OCI-LY7 (cell line): ENCODE measurements around the gene SAPCD1. TPM values are rescaled to one million over a fixed set of nuclear protein-coding genes. Genes with fewer than 3 reads are reported as not detected.

Experiments
- Bru-seq: library from RNA; stranded (reverse); fragments of 400-500 nt; gene quantifications from one replicate; lab custom pipeline; 2021; lab: Mats Ljungman, UMichigan
- BruChase-seq, 2 experiments: library from RNA; stranded (reverse); fragments of 400-500 nt; gene quantifications; one replicate each; lab custom pipeline; 2021; lab: Mats Ljungman, UMichigan
- BruUV-seq: library from RNA; stranded (reverse); fragments of 400-500 nt; replicated peaks from 2 replicates; lab custom pipeline; 2021; lab: Mats Ljungman, UMichigan
- CTCF ChIA-PET: fragments of 300-600 bp; sonication (Branson Sonifier 250); formaldehyde crosslinking; loops from one replicate; lab custom pipeline; 2022; ENCODE audit warnings: antibody characterized with exemption; ENCODE audit not compliant: unreplicated experiment; lab: Charles Lee
- POLR2A ChIA-PET: fragments of 300-600 bp; sonication (Branson Sonifier 250); formaldehyde crosslinking; loops from one replicate; lab custom pipeline; 2022; ENCODE audit warnings: antibody characterized with exemption; lab: Charles Lee
- DNase-seq: peaks from one replicate; pipeline ENCODE4 v3.0.0-alpha.2; 2015; ENCODE audit warnings: low spot score
- H2AFZ ChIP-seq: fragments of 200-600 bp; sonication (generic), shearing (Covaris generic); 2 replicates; pipeline ENCODE4 v1.6.1; 2014; ENCODE audit warnings: mild to moderate bottlenecking, antibody characterized with exemption, low read length, moderate library complexity
- H3K27ac ChIP-seq: fragments of 200-600 bp; sonication (generic); 2 replicates; pipeline ENCODE4 v1.5.1; 2014; ENCODE audit warnings: mixed run types, low read depth, mild to moderate bottlenecking, moderate library complexity, low read length, inconsistent platforms; ENCODE audit not compliant: poor library complexity, severe bottlenecking
- H3K36me3 ChIP-seq: fragments of 200-600 bp; sonication (generic); 2 replicates; pipeline ENCODE4 v1.6.1; 2014; ENCODE audit warnings: mild to moderate bottlenecking, antibody characterized with exemption, low read length, moderate library complexity, mixed read lengths; ENCODE audit not compliant: insufficient read depth
- H3K4me1 ChIP-seq: fragments of 200-600 bp; sonication (generic); 2 replicates; pipeline ENCODE4 v1.5.1; 2014; ENCODE audit warnings: mild to moderate bottlenecking, low read length; ENCODE audit not compliant: insufficient read depth, poor library complexity, severe bottlenecking
- H3K4me2 ChIP-seq: fragments of 200-600 bp; sonication (generic); 2 replicates; pipeline ENCODE4 v1.6.1; 2014; ENCODE audit warnings: mild to moderate bottlenecking, low read length
- H3K4me3 ChIP-seq: fragments of 200-600 bp; sonication (generic); 2 replicates; pipeline ENCODE4 v1.5.1; 2014; ENCODE audit warnings: mild to moderate bottlenecking, low read depth, low read length; ENCODE audit not compliant: poor library complexity, severe bottlenecking
- H3K79me2 ChIP-seq: fragments of 200-600 bp; sonication (generic); 2 replicates; pipeline ENCODE4 v1.6.1; 2016; ENCODE audit warnings: low read depth, mild to moderate bottlenecking, low read length, moderate library complexity, mixed read lengths; ENCODE audit not compliant: insufficient read depth
- H3K9me2 ChIP-seq: fragments of 200-600 bp; sonication (generic); 2 replicates; pipeline ENCODE4 v1.6.1; 2016; ENCODE audit warnings: mild to moderate bottlenecking, low read length, mixed read lengths; ENCODE audit not compliant: insufficient read depth
- H3K9me3 ChIP-seq: fragments of 200-600 bp; sonication (generic); 2 replicates; pipeline ENCODE4 v1.6.1; 2014; ENCODE audit warnings: mild to moderate bottlenecking, mixed run types, low read length, mixed read lengths
- H4K20me1 ChIP-seq: fragments of 200-600 bp; sonication (generic); 2 replicates; pipeline ENCODE4 v1.6.1; 2014; ENCODE audit warnings: mild to moderate bottlenecking, antibody characterized with exemption, low read length, moderate library complexity, mixed read lengths; ENCODE audit not compliant: insufficient read depth
- EZH2phosphoT487 ChIP-seq: fragments of 200-600 bp; sonication (generic); IDR thresholded peaks from 2 replicates; pipeline ENCODE4 v1.6.1; 2018; ENCODE audit warnings: low read depth, borderline replicate concordance, mild to moderate bottlenecking, mixed run types, antibody characterized with exemption, low read length, moderate library complexity, mixed read lengths
- intact Hi-C: fragments of 100-400 bp; cut with micrococcal nuclease; formaldehyde crosslinking; loops from one replicate; pipeline ENCODE4 v1.10.0; 2022; ENCODE audit not compliant: unreplicated experiment
- long read RNA-seq: library from polyadenylated mRNA; stranded (forward); transcript quantifications from one replicate; pipeline ENCODE4 v2.0.0, GENCODE V29; 2022
- total RNA-seq, 2 experiments: library from RNA; depleted of rRNA in 1 of 2; stranded (reverse); fragments of >200 nt in 1 of 2; shearing (Covaris generic) in 1 of 2; gene quantifications; 2 replicates each; pipeline ENCODE4 v1.2.3, GENCODE V29; 2014 to 2022
- TF ChIP-seq, protein P1 (sequence below): fragments of 200-600 bp; sonication (generic); conservative IDR thresholded peaks from 2 replicates; pipeline ENCODE4 v1.5.1; 2014; ENCODE audit warnings: mild to moderate bottlenecking, antibody characterized with exemption, low read length, moderate library complexity, mixed read lengths

The SAPCD1 gene
- 31.3 and 47.1 TPM in 2 replicates for total RNA-seq (2014; rRNA removed; shearing (Covaris generic))
- 53.5 and 66.8 TPM in 2 replicates for total RNA-seq (2022)
- percentile 41 among the genes with signal in this experiment for Bru-seq, nascent RNA
- BruChase-seq, experiment 1, labeled RNA remaining after a 6-hour chase: not detected
- not detected for BruChase-seq, experiment 2, labeled RNA remaining after a 2-hour chase
- long read RNA-seq, partial matches to known transcripts: 0 of 3 reads
- long read RNA-seq, other reads (novel, unspliced or antisense): 0 of 3 reads

DNA sequence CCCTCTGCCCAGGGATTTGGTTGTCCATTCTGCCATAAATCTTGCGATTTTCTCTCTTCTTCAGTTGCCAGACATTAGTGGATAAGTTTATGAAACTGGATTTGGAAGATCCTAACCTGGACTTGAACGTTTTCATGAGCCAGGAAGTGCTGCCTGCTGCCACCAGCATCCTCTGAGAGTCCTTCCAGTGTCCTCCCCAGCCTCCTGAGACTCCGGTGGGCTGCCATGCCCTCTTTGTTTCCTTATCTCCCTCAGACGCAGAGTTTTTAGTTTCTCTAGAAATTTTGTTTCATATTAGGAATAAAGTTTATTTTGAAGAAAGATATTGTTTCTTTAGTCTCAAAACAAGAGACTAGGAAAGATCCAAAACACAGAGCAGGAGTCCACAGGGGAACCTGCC lies at the start of gene SAPCD1:
SAPCD1 (plus strand) TSS at position 301 of the 400 bp plus-strand sequence. CDS start 399 bp downstream, outside the sequence.
- Histone ChIP-seq H3K27ac (no peak within 1 kb of the TSS), H3K9me3 (no peaks in the 10 kb centered on the region), H2AFZ (no peak within 1 kb of the TSS), H4K20me1 (no peaks in the 10 kb centered on the region), H3K4me3 (no peak within 1 kb of the TSS), H3K9me2 (no peaks in the 10 kb centered on the region), H3K36me3 (peaks cover 76% of the 10 kb centered on the region), H3K4me1 (no peaks in the 10 kb centered on the region), H3K79me2 (no peaks in the 10 kb centered on the region), H3K4me2 (no peak within 1 kb of the TSS)
- CTCF ChIA-PET: no interaction called here
- TSS peak; percentile 37 for BruUV-seq
- no peak for DNase-seq
- no peak for TF ChIP-seq EZH2phosphoT487
- TF ChIP-seq, protein P1, sequence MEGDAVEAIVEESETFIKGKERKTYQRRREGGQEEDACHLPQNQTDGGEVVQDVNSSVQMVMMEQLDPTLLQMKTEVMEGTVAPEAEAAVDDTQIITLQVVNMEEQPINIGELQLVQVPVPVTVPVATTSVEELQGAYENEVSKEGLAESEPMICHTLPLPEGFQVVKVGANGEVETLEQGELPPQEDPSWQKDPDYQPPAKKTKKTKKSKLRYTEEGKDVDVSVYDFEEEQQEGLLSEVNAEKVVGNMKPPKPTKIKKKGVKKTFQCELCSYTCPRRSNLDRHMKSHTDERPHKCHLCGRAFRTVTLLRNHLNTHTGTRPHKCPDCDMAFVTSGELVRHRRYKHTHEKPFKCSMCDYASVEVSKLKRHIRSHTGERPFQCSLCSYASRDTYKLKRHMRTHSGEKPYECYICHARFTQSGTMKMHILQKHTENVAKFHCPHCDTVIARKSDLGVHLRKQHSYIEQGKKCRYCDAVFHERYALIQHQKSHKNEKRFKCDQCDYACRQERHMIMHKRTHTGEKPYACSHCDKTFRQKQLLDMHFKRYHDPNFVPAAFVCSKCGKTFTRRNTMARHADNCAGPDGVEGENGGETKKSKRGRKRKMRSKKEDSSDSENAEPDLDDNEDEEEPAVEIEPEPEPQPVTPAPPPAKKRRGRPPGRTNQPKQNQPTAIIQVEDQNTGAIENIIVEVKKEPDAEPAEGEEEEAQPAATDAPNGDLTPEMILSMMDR: no peak
- intact Hi-C loops: no loop called here
- POLR2A ChIA-PET: no interaction called here

DNA sequence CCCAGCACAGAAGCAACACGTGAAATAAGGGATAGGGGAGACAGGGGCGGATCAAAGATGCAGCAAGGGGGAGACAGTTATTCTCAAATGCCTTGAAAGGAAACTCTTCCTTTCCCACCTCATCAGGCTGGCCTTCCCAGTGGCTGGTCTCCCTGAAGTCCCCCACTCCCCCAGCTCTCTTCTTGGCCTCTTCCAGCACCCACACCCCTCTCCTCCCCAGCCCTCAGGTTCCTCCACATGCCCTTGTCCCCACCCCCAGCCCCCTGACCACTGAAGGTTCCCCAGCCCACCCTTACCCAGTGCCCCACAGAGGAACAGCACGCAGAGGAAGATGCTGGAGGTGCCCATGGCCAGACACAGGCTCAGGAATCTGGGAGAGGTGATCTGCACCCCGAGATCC lies 49.0 kb upstream of the SAPCD1 start:
- no peak for TF ChIP-seq EZH2phosphoT487
- TF ChIP-seq, protein P1: no peak
- Histone ChIP-seq H3K9me2 (no peaks in the 10 kb centered on the region), H3K79me2 (no peaks in the 10 kb centered on the region), H2AFZ (no peak overlapping the region), H3K36me3 (no peaks in the 10 kb centered on the region), H3K27ac (no peak overlapping the region), H3K9me3 (no peaks in the 10 kb centered on the region), H3K4me1 (peaks cover 10% of the 10 kb centered on the region), H3K4me2 (no peak overlapping the region), H4K20me1 (no peaks in the 10 kb centered on the region), H3K4me3 (no peak overlapping the region)
- ChIA-PET CTCF (no interaction called here), POLR2A (interaction anchor here (1.0 kb wide), 1 partner anchor 14 kb away, joined by 3 read pairs; no protein-coding TSS in a partner anchor)
- no TSS peak for BruUV-seq
- no peak for DNase-seq
- intact Hi-C loops: no loop called here
